ENCODE results near the gene BANK1. TPM values are rescaled to one million over a fixed set of nuclear protein-coding genes. Genes with fewer than 3 reads are reported as not detected.

Gene BANK1
- total RNA-seq, 1 donor from 2014 or later: 1.5 TPM

- Histone ChIP-seq H3K4me3 (no peak overlapping the region), H3K36me3 (no peaks in the 10 kb centered on the region), H3K4me1 (no peaks in the 10 kb centered on the region), H3K9me3 (no peaks in the 10 kb centered on the region), H3K27ac (no peak overlapping the region), H3K27me3 (no peaks in the 10 kb centered on the region)
- DNase-seq (ENCODE audit: extremely low spot score in 2 of 2): no peak
- TF ChIP-seq, protein P1, sequence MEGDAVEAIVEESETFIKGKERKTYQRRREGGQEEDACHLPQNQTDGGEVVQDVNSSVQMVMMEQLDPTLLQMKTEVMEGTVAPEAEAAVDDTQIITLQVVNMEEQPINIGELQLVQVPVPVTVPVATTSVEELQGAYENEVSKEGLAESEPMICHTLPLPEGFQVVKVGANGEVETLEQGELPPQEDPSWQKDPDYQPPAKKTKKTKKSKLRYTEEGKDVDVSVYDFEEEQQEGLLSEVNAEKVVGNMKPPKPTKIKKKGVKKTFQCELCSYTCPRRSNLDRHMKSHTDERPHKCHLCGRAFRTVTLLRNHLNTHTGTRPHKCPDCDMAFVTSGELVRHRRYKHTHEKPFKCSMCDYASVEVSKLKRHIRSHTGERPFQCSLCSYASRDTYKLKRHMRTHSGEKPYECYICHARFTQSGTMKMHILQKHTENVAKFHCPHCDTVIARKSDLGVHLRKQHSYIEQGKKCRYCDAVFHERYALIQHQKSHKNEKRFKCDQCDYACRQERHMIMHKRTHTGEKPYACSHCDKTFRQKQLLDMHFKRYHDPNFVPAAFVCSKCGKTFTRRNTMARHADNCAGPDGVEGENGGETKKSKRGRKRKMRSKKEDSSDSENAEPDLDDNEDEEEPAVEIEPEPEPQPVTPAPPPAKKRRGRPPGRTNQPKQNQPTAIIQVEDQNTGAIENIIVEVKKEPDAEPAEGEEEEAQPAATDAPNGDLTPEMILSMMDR (IDR thresholded peaks at IDR 0.05): no peak
- TF ChIP-seq POLR2AphosphoS5 (IDR thresholded peaks at IDR 0.05; ENCODE audit: insufficient read depth in 1 of 2, low read depth in 1 of 2) (no peak), POLR2A (IDR thresholded peaks at IDR 0.05) (no peak)
- intact Hi-C loops (cut with DNase I): no loop called here
Measured at GRCh38 chr4:101910786-101911373, 120.3 kb downstream of the BANK1 start.

GRCh38 chr4:101911616-101912015, 121.1 kb downstream of the BANK1 start:
- no peaks in the 10 kb centered on the region for H3K9me3 ChIP-seq
- DNase-seq (ENCODE audit: extremely low spot score in 2 of 2): no peak
- H3K36me3 ChIP-seq: no peaks in the 10 kb centered on the region
- H3K4me1 ChIP-seq: no peaks in the 10 kb centered on the region
- H3K4me3 ChIP-seq: no peak overlapping the region
- no peaks in the 10 kb centered on the region for H3K27me3 ChIP-seq
- intact Hi-C loops (cut with DNase I): no loop called here
- no peak for TF ChIP-seq POLR2AphosphoS5 (IDR thresholded peaks at IDR 0.05; ENCODE audit: insufficient read depth in 1 of 2, low read depth in 1 of 2)
- TF ChIP-seq, protein P1 (IDR thresholded peaks at IDR 0.05): no peak
- TF ChIP-seq POLR2A (IDR thresholded peaks at IDR 0.05): no peak
- no peak overlapping the region for H3K27ac ChIP-seq

- H3K36me3 ChIP-seq: no peaks in the 10 kb centered on the region
- H3K4me1 ChIP-seq: no peaks in the 10 kb centered on the region
- H3K9me3 ChIP-seq: no peaks in the 10 kb centered on the region
- intact Hi-C loops (cut with DNase I): no loop called here
- no peak for DNase-seq (ENCODE audit: extremely low spot score in 2 of 2)
- no peak overlapping the region for H3K4me3 ChIP-seq
- H3K27me3 ChIP-seq: no peaks in the 10 kb centered on the region
- H3K27ac ChIP-seq: no peak overlapping the region
- TF ChIP-seq, protein P1 (IDR thresholded peaks at IDR 0.05): no peak
- TF ChIP-seq POLR2AphosphoS5 (IDR thresholded peaks at IDR 0.05; ENCODE audit: insufficient read depth in 1 of 2, low read depth in 1 of 2): no peak
- no peak for TF ChIP-seq POLR2A (IDR thresholded peaks at IDR 0.05)
Measured at GRCh38 chr4:101914761-101915160, 124.2 kb downstream of the BANK1 start.

DNA sequence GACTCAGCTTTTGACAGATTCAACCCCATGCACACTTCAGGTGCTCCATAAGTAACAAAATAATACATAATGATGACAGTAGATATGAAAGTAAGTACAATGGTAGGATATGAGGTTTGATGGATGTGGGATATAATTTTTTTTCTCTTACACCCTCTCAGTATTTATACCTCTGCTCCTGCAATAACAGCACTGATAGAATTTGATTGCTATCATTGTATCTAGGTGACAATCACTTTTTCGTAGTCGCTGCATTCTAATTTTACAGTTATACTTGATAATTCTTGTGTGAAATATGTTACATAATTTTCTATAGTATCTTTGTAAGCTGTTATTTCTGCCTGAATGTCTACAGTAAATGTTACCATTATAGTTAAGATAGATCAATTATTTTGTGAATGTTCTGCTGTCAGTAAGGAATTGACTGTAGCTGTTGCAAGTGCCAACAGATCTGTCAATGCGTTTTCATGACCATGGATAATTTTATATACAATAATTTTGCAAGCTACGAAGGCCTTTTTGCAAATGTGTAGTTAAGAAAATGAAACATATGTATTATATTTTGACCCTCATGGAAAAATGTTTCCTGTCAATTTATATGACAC, 128.9 kb downstream of the BANK1 start:
- Histone ChIP-seq H3K4me1 (no peaks in the 10 kb centered on the region), H3K27ac (no peak overlapping the region), H3K9me3 (no peaks in the 10 kb centered on the region), H3K36me3 (no peaks in the 10 kb centered on the region), H3K27me3 (no peaks in the 10 kb centered on the region), H3K4me3 (no peak overlapping the region)
- intact Hi-C loops (cut with DNase I): no loop called here
- TF ChIP-seq POLR2AphosphoS5 (IDR thresholded peaks at IDR 0.05; ENCODE audit: insufficient read depth in 1 of 2, low read depth in 1 of 2) (no peak), POLR2A (IDR thresholded peaks at IDR 0.05) (no peak)
- TF ChIP-seq, protein P1 (IDR thresholded peaks at IDR 0.05): no peak
- no peak for DNase-seq (ENCODE audit: extremely low spot score in 2 of 2)

- intact Hi-C loops (cut with DNase I): no loop called here
- no peaks in the 10 kb centered on the region for H3K4me1 ChIP-seq
- no peak overlapping the region for H3K4me3 ChIP-seq
- H3K36me3 ChIP-seq: no peaks in the 10 kb centered on the region
- TF ChIP-seq POLR2A (IDR thresholded peaks at IDR 0.05): no peak
- TF ChIP-seq POLR2AphosphoS5 (IDR thresholded peaks at IDR 0.05; ENCODE audit: insufficient read depth in 1 of 2, low read depth in 1 of 2): no peak
- TF ChIP-seq, protein P1 (IDR thresholded peaks at IDR 0.05): no peak
- H3K27ac ChIP-seq: no peak overlapping the region
- DNase-seq (ENCODE audit: extremely low spot score in 2 of 2): no peak
- no peaks in the 10 kb centered on the region for H3K9me3 ChIP-seq
- no peaks in the 10 kb centered on the region for H3K27me3 ChIP-seq
Measured at GRCh38 chr4:101921370-101921769, 130.8 kb downstream of the BANK1 start.

Measured in vagina (tissue), 2 donors.